Erythroblast (primary cell): ENCODE measurements around the gene TNK1.

ENCODE experiments used
- GATA1 ChIP-seq: IDR thresholded peaks from 2 replicates; pipeline ENCODE4 v1.6.1; 2011; ENCODE audit warnings: low read depth, mild to moderate bottlenecking, control low read depth, low read length, moderate library complexity
- POLR2A ChIP-seq: IDR thresholded peaks from 2 replicates; pipeline ENCODE4 v1.6.1; 2011; ENCODE audit warnings: mild to moderate bottlenecking, low read length

DNA sequence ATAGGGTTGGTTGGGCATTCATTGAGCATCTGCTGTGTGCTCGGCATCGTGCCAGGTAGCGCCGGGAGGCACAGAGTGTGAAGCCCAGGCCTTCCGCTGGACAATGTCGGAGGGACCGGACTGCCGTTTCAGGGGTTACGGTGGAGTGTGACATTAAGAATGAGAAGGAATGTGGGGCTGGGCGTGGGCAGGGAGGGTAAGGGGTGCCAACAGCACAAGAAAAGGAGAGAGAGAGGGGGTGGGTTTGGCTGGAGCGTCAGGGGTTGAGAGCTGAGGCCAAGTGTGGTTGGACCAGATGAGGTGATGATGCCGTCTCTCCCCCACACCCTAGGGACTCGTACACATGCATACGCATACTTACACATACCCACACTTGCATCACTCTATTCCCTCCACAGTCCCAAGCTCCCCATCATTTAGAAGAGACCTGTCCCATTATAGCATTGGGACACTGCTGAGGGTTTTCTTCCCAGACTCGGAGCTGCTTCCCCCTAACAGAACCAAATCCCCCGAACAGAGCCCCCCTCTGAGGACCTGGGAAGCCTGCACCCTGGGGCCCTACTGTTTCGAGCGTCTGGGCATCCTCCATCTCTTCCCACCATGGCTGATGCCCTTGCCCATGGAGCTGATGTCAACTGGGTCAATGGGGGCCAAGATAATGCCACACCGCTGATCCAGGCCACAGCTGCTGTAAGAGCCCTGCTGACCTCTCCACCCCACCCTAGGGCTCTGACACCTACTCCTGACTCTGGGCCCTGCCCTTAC, 32.2 kb upstream of the TNK1 start:
- TF ChIP-seq GATA1 (no peak), POLR2A (no peak)
